IPS-11a (cell line): ENCODE data around the gene GPC6.

Experiments
- H3K4me3 ChIP-seq: one replicate; pipeline ENCODE4 v1.5.1; 2013; ENCODE audit warnings: low read depth, low read length, control low read depth

The GPC6 gene

DNA sequence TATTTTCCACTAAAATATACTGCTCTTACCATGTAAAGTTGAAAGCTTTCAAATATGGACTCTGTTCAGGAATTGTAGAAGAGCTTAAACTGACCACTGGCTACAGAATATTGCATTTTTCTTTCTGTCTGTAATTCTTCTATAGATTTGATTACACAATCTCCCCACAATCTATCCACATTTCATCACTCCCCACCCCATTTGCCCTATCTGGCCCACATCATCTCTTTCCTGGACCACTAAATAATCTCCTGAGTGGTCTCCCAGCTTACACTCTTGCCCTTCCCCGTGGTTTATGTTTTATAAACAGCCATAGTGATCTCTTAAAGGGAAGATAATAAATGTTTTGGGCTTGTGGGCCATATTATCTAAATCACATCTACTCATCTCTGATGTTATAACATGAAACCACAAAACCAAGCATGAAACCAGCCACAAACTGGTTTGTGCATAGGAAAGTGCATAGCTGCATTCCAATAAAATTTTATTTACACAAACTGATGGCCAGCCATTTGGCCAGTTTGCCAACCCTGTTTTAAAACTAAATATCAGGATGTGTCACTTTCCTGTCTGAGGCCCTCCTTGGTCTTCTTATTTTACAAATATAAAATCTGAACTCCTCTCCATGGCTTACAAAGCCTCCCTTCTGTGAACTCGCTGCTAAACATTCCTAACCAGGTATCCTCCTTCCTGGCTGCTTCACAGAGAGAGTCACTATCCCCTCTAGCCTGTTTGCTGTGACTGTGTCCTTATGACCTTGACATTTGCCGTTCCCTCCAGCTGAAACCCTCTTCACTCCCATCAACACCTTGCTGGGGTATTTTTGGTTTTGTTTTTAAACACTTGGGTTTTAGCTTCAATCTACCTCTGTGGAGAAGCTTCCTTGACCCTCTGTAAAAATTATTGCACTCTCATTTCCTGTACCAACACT is 500.9 kb downstream of the GPC6 start:
- H3K4me3 ChIP-seq, result no peak overlapping the region

DNA sequence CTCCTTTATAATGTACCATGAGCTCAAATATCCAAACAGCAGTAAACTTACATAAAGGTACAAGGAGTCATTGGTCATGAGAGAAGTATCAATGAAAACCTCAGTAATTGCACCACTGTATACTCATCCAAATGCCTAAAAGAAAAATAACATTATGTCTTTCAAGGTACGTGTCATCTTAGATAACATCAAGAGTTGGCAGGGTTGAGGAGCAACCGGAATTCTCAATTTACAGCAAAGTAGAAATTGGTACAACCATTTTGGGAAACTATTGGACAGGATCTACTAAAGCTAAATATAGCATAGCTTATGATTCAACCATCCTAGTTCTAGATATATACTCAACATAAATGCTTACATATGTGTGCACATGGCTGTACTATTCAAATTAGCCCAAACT is 502.8 kb downstream of the GPC6 start:
- H3K4me3 ChIP-seq, result no peak overlapping the region

DNA sequence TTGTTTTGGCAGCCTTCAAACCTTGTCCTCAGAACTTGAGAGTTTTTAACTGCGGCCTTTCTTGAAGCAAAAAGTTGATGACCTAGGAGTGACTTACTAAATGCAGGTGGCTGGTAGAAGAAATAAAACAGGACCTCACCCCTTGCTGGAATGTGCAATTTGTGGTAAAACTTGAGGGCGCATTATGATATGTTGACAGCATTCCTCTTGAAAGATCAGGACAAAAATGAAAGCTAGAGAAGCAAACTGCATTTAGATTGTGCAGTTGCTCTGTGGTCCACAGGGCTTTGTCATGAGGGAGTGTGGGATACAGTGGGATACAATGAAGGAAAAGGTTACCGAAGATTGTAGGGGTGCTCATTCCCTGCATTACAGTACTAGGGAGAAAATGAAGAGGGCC is 504.2 kb downstream of the GPC6 start:
- no peak overlapping the region for H3K4me3 ChIP-seq

DNA sequence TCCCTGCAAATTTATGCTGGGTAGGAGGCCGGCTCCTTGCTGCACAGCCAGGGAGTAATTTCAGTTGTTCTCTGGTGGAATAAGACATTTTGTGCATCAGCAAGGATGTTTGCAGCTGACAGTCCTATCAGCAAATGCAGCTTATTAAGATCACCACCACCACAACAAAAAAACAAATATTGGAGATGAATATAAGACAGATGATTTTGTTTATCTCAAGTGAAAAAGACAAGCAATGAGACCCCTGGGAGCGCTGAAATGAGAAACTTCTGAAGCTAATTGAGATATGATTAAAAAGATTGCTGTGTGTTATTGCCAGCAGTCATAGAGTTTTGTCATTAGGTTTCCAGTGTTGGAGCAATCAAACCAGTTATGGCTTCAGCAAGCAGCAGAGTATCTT is 505.6 kb downstream of the GPC6 start:
- no peak overlapping the region for H3K4me3 ChIP-seq

DNA sequence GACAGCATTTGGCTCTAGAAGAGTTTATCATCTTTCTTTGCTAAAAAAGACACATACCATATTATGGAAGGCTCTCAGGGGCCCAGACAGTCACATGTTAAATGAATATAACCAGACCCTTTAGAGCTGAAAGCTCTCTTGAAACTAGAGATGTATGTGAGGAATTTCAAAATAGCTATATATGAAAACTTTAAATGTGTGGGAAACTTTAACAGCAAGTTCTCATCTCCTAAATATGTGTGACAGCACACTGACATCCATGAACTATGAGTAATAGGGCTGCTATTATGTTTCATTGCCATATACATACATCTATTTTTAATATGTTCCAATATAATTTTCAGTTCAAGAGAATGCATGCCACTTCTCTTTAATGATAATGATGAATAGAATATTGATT is 509.5 kb downstream of the GPC6 start:
- no peak overlapping the region for H3K4me3 ChIP-seq

DNA sequence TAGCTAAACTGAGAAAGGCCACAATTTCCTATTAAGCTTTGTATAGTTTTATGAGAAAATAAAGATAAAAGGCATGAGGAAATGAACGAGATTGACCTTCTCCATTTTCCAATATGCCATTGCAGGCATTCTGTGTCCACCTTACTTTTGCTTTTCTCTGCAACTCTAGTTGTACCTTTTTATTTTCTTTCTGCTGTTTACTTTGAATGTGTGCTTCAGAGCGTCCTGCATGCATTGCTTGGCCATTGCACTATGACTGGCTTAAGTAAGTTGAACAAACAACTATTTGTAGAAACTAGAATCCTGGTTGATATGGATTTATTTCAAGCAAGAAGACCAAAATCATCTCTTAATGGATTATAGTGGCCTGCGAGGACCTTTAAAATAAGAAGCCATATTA is 510.3 kb downstream of the GPC6 start:
- H3K4me3 ChIP-seq, result no peak overlapping the region

DNA sequence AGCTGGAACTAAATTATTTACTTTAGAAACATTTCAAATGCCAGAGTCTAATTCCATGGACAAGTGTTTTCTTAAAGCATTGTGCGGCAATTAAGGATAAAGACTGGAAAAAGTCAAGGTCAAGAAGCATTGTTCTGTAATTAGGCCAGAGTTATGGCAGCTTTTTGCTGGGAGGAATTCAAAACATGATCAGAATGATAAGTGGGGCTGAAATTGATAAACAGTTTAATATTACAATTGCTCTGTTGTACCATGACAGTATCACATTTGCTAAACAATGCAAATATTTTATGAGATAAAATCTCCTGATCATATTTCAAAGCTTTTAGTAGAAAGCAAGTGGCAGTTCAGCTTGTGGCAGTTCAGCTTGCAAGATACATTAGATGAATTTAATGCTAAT is 513.7 kb downstream of the GPC6 start:
- no peak overlapping the region for H3K4me3 ChIP-seq

DNA sequence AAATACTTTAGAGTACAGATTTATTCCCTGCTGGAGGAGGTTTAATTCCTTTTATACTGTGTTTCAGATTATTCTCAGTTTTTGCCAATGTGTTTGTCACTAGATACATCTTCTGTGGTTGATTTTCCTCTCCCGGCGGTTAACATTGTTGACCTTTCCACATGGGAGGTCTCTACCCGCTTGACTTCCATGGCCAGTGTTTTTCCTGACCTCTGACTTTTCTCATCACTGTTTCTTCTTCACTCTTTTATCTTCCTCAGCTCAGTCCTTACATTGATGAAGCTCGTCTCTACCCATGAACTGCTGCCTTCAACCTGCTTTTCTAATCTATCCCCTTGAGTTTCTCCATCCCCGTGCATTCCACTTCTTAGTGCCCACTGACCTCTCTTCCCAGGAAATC is 517.4 kb downstream of the GPC6 start:
- H3K4me3 ChIP-seq, result no peak overlapping the region

DNA sequence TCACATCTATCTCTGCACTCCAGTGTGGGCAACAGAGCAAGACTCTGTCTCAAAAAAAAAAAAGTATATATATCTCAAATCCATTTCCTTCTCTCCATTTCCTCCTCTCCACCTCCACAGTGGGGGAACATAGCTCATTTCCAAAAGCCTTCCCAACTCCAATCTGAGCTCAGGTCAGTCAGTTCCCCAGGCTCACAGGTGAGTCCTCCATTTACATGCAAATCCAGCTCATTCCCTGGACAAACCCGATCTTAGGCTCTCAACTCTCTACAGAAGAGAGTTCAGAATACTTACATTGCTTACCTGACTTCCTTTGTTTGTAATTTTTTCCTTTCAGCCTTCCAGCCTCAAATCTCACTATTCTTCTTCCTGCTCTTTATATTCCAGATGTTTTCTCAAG is 518.3 kb downstream of the GPC6 start:
- H3K4me3 ChIP-seq, result no peak overlapping the region

DNA sequence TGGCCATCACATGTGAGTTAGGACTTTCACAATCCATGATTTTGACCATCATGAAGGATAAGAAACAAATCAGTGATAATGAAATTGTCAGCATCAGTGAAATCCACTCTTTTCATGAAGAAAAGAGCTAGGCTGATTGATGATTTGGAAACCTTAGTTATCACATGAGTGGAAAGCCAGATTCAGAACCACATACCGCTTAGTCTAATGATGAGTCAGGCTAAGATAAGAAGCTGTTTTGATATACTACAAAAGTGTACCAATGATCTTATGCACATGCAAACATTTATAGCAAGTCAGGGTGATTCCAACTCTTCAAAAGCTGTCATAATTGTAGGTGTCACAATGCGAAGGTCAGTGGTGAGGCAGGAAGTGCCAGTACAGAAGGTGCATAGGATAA is 519.3 kb downstream of the GPC6 start:
- no peak overlapping the region for H3K4me3 ChIP-seq

DNA sequence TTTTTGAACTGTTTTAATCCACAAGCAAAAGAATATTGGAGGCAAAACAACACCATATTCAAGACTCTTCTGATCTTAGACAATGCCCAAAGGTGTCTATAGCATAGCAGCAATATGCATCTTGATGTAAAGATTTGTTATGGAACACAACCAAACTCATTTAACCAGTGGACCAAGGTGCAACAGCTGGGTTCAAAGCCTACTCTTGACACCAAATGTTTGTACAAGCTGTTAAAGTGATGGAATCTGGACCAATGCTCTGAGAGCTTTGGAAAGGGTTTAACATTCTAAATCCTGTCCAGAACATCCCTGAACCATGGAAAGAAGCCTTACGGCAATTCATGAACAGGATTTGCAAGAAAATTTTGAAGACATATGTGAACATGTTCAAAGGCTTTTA is 520.0 kb downstream of the GPC6 start:
- no peak overlapping the region for H3K4me3 ChIP-seq

DNA sequence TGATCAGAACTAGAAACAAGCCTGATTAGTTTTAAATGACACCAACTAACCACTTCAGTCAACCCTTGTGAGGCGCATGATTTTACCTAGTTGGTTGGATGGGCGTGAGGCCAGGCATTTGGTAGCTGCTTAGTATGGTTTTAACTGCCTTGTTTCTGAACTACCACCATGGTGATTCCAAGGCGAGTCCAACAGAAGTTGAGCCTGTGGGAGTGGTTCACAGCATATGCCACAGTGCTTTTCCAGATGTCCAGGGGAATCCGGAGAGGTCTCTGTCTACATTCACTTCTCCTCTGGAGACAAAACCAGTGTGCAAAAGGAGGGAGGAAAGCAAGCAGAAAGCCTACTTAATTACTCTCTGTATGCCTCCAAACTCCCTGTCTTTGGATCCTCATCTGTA is 524.1 kb downstream of the GPC6 start:
- no peak overlapping the region for H3K4me3 ChIP-seq

DNA sequence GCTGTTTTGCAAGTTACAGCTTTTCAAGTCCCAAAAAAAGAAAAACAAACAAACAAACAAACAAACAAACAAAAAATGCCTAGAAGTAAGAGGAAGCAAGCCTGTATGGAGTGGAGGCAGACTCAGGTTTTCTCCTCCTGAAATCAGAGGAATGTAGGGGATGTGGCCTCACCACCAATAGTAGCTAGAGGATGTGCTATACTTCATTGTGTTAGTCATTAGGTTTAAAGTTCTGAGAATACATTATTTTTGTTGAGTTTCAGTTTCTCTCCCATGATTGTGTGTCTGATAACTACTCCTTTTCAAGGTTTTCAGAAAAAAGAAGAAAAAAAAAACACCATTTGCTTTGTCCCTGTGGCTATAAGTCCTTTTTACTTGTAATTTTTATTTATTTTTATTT is 524.5 kb downstream of the GPC6 start:
- H3K4me3 ChIP-seq, result no peak overlapping the region

DNA sequence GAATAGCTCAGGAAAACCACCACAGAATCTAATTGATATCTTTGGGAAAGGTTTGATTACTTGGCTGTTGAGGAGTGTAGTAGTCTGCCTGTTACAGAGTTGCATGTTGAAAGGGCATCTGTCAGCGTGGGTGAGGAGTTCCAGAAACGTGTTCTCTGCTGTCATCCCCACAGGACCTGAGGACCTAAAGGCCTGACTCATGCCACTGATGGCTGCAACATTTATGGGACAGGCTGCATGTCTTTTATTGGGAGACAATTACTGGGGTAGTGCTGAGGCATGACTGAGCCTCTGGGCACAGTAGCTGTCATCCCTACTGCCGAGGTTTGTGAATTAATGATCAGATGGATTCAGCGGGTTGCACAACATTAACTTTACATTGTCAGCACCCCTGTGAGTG is 525.9 kb downstream of the GPC6 start:
- no peak overlapping the region for H3K4me3 ChIP-seq

DNA sequence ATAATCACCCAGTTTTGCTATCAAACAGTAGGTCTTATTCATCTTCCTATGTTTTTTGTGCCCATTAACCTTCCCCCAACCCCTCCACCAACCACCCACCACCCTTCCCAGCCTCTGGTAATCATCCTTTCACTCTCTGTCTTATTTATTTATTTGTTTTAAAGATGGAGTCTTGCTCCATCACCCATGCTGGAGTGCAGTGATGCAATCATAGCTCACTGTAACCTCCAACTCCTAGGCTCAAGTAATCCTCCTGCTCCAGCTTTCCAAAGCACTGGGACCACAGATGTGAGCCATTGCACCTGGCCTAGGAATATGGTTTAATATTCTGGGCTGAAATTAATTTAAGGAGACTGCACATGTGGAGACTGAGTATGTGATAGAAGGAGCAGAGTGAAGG is 527.0 kb downstream of the GPC6 start:
- no peak overlapping the region for H3K4me3 ChIP-seq

DNA sequence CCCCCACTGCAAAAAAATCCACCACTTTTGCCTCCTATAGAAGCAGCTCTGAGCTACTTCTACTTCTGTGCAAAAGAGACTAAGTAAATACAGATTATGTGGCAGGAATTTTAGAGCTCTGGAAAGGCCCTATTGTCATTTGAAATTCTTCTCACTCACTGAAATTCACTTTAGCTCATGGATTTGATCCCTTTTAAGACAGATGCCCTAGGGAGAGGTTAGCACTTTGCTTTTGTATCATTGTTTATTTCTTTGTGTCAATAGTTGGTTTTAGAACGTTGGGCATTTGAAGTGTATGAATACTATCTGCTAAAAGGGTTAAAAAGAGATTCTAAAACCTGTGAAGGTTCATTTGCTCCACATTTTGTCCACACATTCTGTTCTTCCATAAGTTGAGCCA is 528.7 kb downstream of the GPC6 start:
- H3K4me3 ChIP-seq, result no peak overlapping the region

DNA sequence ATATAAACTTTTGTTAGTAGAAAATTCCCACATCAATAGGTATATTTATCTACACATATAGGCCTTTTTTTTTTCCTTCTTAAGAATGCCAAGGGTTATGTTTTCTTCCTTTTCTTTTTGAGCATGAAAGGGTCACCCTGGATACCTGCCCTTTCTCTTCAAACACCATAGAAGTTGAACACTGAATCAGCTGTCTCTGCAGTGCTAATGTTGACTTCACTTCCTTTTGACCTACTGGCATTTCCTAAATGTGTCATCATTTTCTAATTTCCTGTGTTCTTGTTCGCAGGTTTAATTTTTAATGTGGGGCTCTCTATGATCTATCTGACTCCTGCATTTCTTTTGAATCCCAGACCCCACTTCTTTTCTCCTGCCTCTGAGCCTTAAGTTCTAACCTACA is 532.0 kb downstream of the GPC6 start:
- no peak overlapping the region for H3K4me3 ChIP-seq

DNA sequence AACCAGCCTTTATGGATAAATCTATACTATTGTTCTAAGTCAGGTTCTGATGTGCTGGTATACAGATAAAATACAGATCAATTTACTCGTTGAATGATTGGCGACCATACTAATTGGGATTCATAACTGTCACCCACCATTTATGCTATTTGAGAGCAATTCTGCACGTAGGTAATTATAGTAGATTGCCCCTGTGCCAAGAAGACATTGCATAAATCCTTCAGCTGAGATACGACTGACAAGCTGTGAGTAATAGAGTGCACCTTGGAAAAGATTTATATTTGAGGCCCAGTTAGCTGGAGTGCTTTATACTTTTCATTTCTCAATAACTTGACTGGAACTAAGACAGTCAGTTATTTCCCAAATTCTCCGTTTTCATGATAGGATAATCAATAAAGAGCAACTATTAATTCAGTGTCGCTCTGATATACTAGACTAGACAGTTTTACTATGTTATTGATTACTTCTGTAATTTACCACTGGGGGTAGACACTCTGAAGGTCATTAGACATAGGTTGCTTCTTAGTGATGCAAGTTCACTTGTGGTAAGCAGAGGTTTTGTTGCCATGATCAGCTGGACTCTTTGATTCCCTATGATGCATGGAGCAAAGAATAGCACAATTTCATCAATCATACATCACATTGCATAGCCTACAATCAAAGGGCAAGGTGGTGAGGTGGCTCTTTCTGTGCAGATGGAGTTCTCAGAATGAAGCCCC is 536.3 kb downstream of the GPC6 start:
- H3K4me3 ChIP-seq, result no peak overlapping the region

DNA sequence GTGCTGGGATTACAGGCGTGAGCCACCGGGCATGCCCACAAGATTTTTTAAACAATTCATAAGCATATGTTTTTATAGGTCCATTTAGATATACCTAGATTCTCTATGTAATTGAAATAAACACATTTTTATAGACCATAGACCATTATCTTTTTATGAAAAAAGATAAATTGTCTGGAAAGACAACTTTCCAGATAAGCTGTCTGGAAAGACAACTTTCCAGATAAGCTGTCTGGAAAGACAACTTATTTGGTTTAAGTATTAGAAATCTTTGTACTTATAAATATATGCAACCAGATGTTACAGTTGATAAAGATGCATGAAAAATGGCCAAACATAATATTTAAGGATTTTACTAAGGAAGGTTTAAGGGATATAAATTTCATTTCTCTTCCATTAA is 538.5 kb downstream of the GPC6 start:
- H3K4me3 ChIP-seq, result no peak overlapping the region

DNA sequence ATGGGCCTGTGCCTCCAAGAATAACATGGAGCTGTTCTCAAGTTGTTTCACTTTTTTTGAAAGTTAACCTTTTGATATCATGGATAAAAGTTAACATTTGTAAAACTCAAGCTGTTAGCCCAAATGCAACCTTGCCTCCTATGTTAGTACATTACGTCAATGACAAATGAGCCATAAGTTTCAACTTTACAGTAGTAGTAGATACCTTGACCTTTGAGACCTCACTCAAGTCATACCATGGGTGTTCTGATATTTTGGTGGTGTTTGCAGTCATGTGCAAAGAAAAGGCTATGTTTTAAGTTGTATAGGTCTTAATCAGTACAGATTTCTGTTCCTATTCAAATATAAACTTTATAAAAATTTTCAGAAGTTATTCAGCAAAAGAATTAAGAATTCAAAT is 539.2 kb downstream of the GPC6 start:
- no peak overlapping the region for H3K4me3 ChIP-seq

DNA sequence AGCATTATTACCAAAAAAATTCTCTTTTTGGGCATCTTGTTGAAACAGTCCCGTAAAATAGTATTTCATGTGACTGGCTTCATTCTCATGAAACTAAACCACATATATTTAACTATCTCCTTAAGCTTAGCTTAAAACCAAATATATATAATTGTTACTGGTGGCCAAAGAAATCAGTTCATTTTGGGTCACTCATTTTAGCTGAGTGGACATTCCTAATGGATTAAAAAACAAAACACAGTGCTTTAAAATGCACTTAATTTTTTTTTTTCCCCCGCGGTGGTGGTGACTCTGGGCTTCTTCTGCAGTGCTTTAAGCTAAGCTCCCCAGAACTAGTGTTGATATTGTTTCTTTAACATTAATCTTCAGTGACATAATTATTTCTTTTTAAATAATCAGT is 540.1 kb downstream of the GPC6 start:
- no peak overlapping the region for H3K4me3 ChIP-seq

DNA sequence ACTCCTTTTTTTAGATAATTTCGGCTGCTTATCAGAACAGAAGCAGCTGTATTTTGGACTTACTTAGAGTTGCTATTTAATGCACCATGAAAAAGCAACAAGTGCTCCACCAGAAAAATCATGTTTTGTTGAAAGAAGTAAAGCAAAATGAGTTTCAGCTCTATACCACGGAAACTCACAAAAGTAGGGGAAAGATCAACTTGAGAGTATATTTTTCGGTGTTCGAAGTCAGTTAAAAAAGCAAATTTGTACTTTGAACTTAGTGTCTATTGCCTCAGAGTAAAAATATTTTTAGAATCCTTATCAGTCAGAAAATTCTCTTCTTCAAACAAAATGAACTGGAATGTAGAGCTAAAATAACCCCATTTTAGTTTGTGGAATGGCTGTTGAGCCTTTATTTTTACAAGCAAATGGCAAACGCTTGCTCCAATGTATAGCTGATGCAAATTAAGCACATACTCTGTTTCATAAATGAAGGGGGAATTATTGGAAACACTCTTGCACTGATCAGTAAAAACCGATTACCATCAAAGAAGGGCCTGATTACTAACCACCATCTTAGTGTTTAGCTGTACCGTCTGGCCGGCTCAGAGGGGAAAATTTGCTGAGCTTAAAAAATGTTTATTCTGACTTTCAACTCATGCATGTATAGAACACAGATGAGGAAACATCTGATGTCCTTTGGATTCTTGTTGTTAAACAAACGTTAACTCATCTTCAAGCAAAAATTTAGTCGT is 540.7 kb downstream of the GPC6 start:
- no peak overlapping the region for H3K4me3 ChIP-seq
